Vagina (tissue), 2 donors: ENCODE measurements around the gene NEIL1. TPM values are rescaled to one million over a fixed set of nuclear protein-coding genes. Genes with fewer than 3 reads are reported as not detected.
"Not testable (repeated sequence)": the region's sequence is repeated elsewhere in the genome, so short reads cannot be mapped to it uniquely, and the experiment has no call there.

Source experiments
- DNase-seq, 2 donors: peaks; one replicate each; pipeline ENCODE4 v3.0.0-alpha.2; 2017; ENCODE audit errors: extremely low spot score in 2 of 2
- H3K27ac ChIP-seq: fragments of 200-600 bp; sonication (generic); one replicate; pipeline ENCODE4 v1.5.1; 2019
- H3K27me3 ChIP-seq: fragments of 200-600 bp; sonication (generic); one replicate; pipeline ENCODE4 v1.5.1; 2019
- H3K36me3 ChIP-seq, 2 donors: fragments of 200-600 bp; sonication (generic); one replicate each; pipeline ENCODE4 v1.5.1; 2017 to 2019
- H3K4me1 ChIP-seq: fragments of 200-600 bp; sonication (generic); one replicate; pipeline ENCODE4 v1.5.1; 2019
- H3K4me3 ChIP-seq, 2 donors: fragments of 200-600 bp; sonication (generic); 1 replicate in 1 of 2; 2 replicates in 1 of 2; pipeline ENCODE4 v1.5.1; 2016 to 2019
- H3K9me3 ChIP-seq: fragments of 200-600 bp; sonication (generic); one replicate; pipeline ENCODE4 v1.5.1; 2019
- POLR2A ChIP-seq, 2 donors: fragments of 450-650 bp; IDR thresholded peaks; one replicate each; pipeline ENCODE4 v1.6.1; 2017; ENCODE audit warnings: antibody characterized with exemption in 2 of 2, mild to moderate bottlenecking in 2 of 2, moderate library complexity in 2 of 2
- POLR2AphosphoS5 ChIP-seq, 2 donors: sonication (generic); formaldehyde crosslinking; IDR thresholded peaks; one replicate each; pipeline ENCODE4 v1.9.0; 2017; ENCODE audit warnings: antibody characterized with exemption in 2 of 2, mild to moderate bottlenecking in 2 of 2, low read depth in 1 of 2; ENCODE audit not compliant: insufficient read depth in 1 of 2
- intact Hi-C: fragments of 100-400 bp; cut with DNase I; formaldehyde crosslinking; loops from one replicate; pipeline ENCODE4 v1.15.1; 2023
- total RNA-seq: library from RNA; depleted of rRNA; stranded (reverse); fragments of >200 nt; gene quantifications from one replicate; pipeline ENCODE4 v1.2.3, GENCODE V29; 2016
- TF ChIP-seq, protein P1 (sequence below), 3 experiments: fragments of 450-650 bp in 2 of 3; fragments of 200-600 bp in 1 of 3; sonication (generic) in 1 of 3; IDR thresholded peaks; one replicate each; pipeline ENCODE4 v1.5.1; 2017 to 2019; ENCODE audit warnings: antibody characterized with exemption in 3 of 3, mild to moderate bottlenecking in 2 of 3, moderate library complexity in 2 of 3

Gene NEIL1
- total RNA-seq, 1 donor from 2014 or later, result 69.2 TPM

DNA sequence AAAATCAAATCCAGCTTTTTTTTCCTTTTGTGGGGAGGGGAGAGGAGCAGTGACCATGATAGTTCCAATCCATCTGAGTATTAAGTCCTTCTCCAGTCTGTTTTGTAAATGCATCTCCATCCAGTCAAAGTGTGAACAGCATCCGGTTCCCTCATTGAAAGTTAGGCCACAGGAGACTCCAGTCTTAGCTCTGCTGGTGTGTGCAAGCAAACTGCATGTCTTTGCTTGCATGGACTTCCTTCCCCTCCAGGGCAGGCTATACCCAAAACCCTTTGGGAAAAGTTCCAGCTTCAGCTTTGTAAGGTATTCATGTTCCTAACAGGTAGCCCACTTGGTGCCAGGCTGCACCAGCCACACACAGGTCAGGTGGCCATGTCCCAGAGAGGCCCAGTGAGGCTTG lies 24.6 kb downstream of the NEIL1 start:
- Histone ChIP-seq H3K27ac (no peak overlapping the region), H3K27me3 (no peaks in the 10 kb centered on the region), H3K9me3 (no peaks in the 10 kb centered on the region), H3K4me3 (no peak overlapping the region), H3K4me1 (peaks cover 20% of the 10 kb centered on the region), H3K36me3 (peaks cover 0 to 59% of the 10 kb centered on the region in 2 donors)
- TF ChIP-seq, protein P1, sequence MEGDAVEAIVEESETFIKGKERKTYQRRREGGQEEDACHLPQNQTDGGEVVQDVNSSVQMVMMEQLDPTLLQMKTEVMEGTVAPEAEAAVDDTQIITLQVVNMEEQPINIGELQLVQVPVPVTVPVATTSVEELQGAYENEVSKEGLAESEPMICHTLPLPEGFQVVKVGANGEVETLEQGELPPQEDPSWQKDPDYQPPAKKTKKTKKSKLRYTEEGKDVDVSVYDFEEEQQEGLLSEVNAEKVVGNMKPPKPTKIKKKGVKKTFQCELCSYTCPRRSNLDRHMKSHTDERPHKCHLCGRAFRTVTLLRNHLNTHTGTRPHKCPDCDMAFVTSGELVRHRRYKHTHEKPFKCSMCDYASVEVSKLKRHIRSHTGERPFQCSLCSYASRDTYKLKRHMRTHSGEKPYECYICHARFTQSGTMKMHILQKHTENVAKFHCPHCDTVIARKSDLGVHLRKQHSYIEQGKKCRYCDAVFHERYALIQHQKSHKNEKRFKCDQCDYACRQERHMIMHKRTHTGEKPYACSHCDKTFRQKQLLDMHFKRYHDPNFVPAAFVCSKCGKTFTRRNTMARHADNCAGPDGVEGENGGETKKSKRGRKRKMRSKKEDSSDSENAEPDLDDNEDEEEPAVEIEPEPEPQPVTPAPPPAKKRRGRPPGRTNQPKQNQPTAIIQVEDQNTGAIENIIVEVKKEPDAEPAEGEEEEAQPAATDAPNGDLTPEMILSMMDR (IDR thresholded peaks at IDR 0.05), result no peak
- TF ChIP-seq POLR2AphosphoS5 (IDR thresholded peaks at IDR 0.05; ENCODE audit: insufficient read depth in 1 of 2, low read depth in 1 of 2) (no peak), POLR2A (IDR thresholded peaks at IDR 0.05) (no peak)
- no peak for DNase-seq
- intact Hi-C loops, result no loop called here

DNA sequence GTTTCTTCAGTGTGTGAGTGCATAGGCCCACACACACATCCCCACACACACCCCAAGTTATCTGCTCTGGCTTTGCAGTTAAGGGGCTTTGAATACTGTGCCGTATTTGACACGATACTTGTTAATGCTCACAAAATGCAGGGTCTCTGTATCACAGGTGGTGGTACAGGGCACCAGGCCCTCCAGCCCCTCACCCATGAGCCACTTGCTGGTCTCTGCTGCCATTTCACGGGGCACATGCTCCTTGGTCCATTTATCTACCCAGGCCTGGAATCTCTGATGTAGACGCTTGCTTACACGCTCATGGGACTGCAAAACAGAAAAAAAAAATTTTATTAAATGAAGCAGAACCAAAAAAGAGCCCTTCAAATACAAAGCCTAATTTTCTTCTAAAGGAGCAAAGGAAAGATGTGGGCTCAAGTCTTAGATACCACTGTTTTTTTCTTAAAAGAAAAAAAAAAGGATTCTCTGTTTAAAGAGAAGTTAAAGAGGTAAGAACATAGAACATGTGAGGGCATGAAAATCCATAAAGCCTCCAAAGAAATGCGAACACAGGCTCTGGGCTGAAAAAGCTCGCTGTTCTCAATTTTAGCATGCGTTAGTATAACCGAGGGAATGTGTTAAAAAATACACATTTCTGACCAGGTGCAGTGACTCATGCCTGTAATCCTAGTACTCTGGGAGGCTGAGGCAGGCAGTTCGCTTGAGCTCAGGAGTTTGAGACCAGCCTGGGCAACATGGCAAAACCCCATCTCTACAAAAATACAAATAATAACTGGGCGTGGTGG lies 25.3 kb downstream of the NEIL1 start:
- H3K27ac ChIP-seq, result no peak overlapping the region
- no peaks in the 10 kb centered on the region for H3K9me3 ChIP-seq
- H3K36me3 ChIP-seq, result peaks cover 0 to 56% of the 10 kb centered on the region in 2 donors
- H3K4me1 ChIP-seq, result peaks cover 20% of the 10 kb centered on the region
- H3K4me3 ChIP-seq, result no peak overlapping the region
- peak in 1 of 2 donors; percentile 61 for DNase-seq
- no peaks in the 10 kb centered on the region for H3K27me3 ChIP-seq
- intact Hi-C loops, result no loop called here
- TF ChIP-seq POLR2A (IDR thresholded peaks at IDR 0.05), result no peak
- TF ChIP-seq, protein P1 (IDR thresholded peaks at IDR 0.05), result no peak
- TF ChIP-seq POLR2AphosphoS5 (IDR thresholded peaks at IDR 0.05; ENCODE audit: insufficient read depth in 1 of 2, low read depth in 1 of 2), result no peak

DNA sequence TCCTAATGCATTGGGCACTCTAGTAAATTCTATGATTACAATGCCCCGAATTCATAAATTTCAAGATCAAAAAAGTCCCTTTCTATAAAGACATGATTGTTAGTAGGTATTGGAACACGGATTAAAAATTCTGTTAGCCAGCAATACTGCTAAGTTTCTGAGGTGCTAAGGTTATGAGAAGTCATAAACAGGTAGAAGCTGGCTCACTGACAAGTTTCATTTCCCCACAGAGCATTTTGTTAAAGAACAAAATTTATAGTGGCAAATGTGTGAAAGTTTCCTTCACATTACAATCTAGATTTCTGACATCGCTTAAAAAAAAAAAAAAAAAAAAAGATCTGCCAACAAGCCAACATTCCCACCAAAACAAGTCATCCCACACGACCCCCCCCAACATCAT lies 33.9 kb downstream of the NEIL1 start:
- no peaks in the 10 kb centered on the region for H3K9me3 ChIP-seq
- H3K4me1 ChIP-seq, result no peaks in the 10 kb centered on the region
- intact Hi-C loops, result no loop called here
- H3K4me3 ChIP-seq, result no peak overlapping the region
- TF ChIP-seq POLR2A (IDR thresholded peaks at IDR 0.05), result no peak
- DNase-seq, result no peak
- no peak overlapping the region for H3K27ac ChIP-seq
- H3K36me3 ChIP-seq, result peaks cover 8 to 81% of the 10 kb centered on the region in 2 donors
- H3K27me3 ChIP-seq, result no peaks in the 10 kb centered on the region

DNA sequence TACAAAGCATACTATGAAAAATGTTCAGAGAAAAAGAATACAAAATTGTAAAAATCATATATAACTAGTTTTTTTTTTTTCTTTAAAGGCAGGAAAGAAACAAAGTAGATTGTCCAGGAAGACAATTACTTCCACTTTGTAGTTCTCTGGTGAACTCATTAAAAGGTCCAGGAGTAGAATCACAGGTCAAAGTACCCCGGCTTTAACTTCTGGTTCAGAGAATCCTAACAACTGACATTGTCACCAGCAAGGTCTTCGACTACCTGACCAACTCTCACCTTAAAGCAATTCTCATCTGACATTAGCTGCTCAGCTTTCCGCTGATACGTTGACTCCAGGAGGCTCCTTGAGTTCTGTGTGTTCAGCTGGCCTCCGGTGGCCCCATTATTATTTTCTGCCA lies 37.1 kb downstream of the NEIL1 start:
- H3K27me3 ChIP-seq, DNase-seq, H3K4me3 ChIP-seq, H3K4me1 ChIP-seq, H3K27ac ChIP-seq, intact Hi-C loops, H3K9me3 ChIP-seq: not testable (repeated sequence)
- peaks cover 8 to 90% of the 10 kb centered on the region in 2 donors for H3K36me3 ChIP-seq

- Histone ChIP-seq H3K9me3 (no peaks in the 10 kb centered on the region), H3K27me3 (no peaks in the 10 kb centered on the region), H3K27ac (no peak overlapping the region), H3K36me3 (peaks cover 2 to 90% of the 10 kb centered on the region in 2 donors), H3K4me3 (no peak overlapping the region), H3K4me1 (no peaks in the 10 kb centered on the region)
- TF ChIP-seq, protein P1 (IDR thresholded peaks at IDR 0.05), result no peak
- TF ChIP-seq POLR2A (IDR thresholded peaks at IDR 0.05), result no peak
- TF ChIP-seq POLR2AphosphoS5 (IDR thresholded peaks at IDR 0.05; ENCODE audit: insufficient read depth in 1 of 2, low read depth in 1 of 2), result no peak
- intact Hi-C loops, result no loop called here
- DNase-seq, result no peak
Observed at GRCh38 chr15:75389791-75390382, 43.0 kb downstream of the NEIL1 start.

DNA sequence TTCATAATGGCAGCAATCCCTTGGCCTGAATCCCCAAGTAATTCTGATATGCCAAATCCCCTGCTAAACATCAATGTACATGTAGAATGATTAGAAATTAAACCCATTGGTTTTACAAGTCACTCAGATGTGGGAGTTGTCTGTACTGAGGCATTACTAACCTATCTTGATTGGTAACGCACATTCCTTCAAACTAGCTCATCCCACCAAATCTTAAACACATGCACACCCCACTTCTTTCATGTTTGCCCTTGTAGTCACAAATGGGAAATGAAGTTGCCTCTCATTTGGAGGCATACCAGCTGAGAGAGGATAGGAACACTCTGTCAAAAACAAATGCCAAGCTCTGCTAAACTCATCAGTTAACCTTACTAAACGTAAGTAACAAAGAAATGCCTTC lies 50.7 kb downstream of the NEIL1 start:
- H3K4me1 ChIP-seq, result no peaks in the 10 kb centered on the region
- DNase-seq, result no peak
- TF ChIP-seq POLR2AphosphoS5 (IDR thresholded peaks at IDR 0.05; ENCODE audit: insufficient read depth in 1 of 2, low read depth in 1 of 2) (no peak), POLR2A (IDR thresholded peaks at IDR 0.05) (no peak)
- TF ChIP-seq, protein P1 (IDR thresholded peaks at IDR 0.05), result no peak
- no peaks in the 10 kb centered on the region for H3K27me3 ChIP-seq
- H3K36me3 ChIP-seq, result peaks cover 0 to 84% of the 10 kb centered on the region in 2 donors
- no peaks in the 10 kb centered on the region for H3K9me3 ChIP-seq
- H3K27ac ChIP-seq, result no peak overlapping the region
- intact Hi-C loops, result no loop called here
- H3K4me3 ChIP-seq, result no peak overlapping the region
